ENCODE data around the gene ALLC. TPM values are rescaled to one million over a fixed set of nuclear protein-coding genes. Genes with fewer than 3 reads are reported as not detected.

Gene ALLC
- total and polyA plus RNA-seq, 7 donors = not detected

GRCh38 chr2:3670376-3670775 is 12.4 kb downstream of the ALLC start:
- no peak overlapping the region for H3K4me3 ChIP-seq
- no peak for ATAC-seq
- H3K27me3 ChIP-seq (ENCODE audit: insufficient read depth in 3 of 3, low read length in 2 of 3) = peaks cover 0 to 2% (median 0%) of the 10 kb centered on the region in 3 donors
- DNase-seq = no peak
- no peaks in the 10 kb centered on the region for H3K9me3 ChIP-seq
- TF ChIP-seq CTCF (IDR thresholded peaks at IDR 0.05) = no peak
- H3K4me1 ChIP-seq = no peaks in the 10 kb centered on the region
- 89 to 91% (median 90%) methylated on average over 13 to 15 of the region's 15 CpGs for WGBS, 3 donors
- H3K36me3 ChIP-seq (ENCODE audit: insufficient read depth in 1 of 2, low read depth in 1 of 2) = no peaks in the 10 kb centered on the region
- no peak overlapping the region for H3K27ac ChIP-seq
- intact Hi-C loops (cut with DNase I) = no loop called here

GRCh38 chr2:3670941-3671340 is 12.9 kb downstream of the ALLC start:
- ATAC-seq (no peak), DNase-seq (no peak)
- WGBS, 3 donors = 79 to 86% (median 83%) methylated on average over 11 of the region's 11 CpGs
- TF ChIP-seq CTCF (IDR thresholded peaks at IDR 0.05) = no peak
- Histone ChIP-seq H3K27ac (no peak overlapping the region), H3K4me1 (no peaks in the 10 kb centered on the region), H3K27me3 (ENCODE audit: insufficient read depth in 3 of 3, low read length in 2 of 3) (peaks cover 0 to 2% (median 0%) of the 10 kb centered on the region in 3 donors), H3K36me3 (ENCODE audit: insufficient read depth in 1 of 2, low read depth in 1 of 2) (no peaks in the 10 kb centered on the region), H3K9me3 (no peaks in the 10 kb centered on the region), H3K4me3 (no peak overlapping the region)
- intact Hi-C loops (cut with DNase I) = no loop called here

- intact Hi-C loops (cut with DNase I) = no loop called here
- Histone ChIP-seq H3K27me3 (ENCODE audit: insufficient read depth in 3 of 3, low read length in 2 of 3) (peaks cover 0 to 2% (median 0%) of the 10 kb centered on the region in 3 donors), H3K4me1 (no peaks in the 10 kb centered on the region), H3K4me3 (no peak overlapping the region), H3K36me3 (ENCODE audit: insufficient read depth in 1 of 2, low read depth in 1 of 2) (no peaks in the 10 kb centered on the region), H3K9me3 (no peaks in the 10 kb centered on the region), H3K27ac (no peak overlapping the region)
- TF ChIP-seq CTCF (IDR thresholded peaks at IDR 0.05) = no peak
- no peak for DNase-seq
- WGBS, 3 donors = 55 to 77% (median 60%) methylated on average over 9 of the region's 9 CpGs
- no peak for ATAC-seq
Measured at GRCh38 chr2:3672861-3673678, 15.1 kb downstream of the ALLC start.

- DNase-seq (no peak), ATAC-seq (no peak)
- no peak overlapping the region for H3K4me3 ChIP-seq
- intact Hi-C loops (cut with DNase I) = no loop called here
- H3K9me3 ChIP-seq = no peaks in the 10 kb centered on the region
- H3K27ac ChIP-seq = no peak overlapping the region
- no peaks in the 10 kb centered on the region for H3K4me1 ChIP-seq
- H3K36me3 ChIP-seq (ENCODE audit: insufficient read depth in 1 of 2, low read depth in 1 of 2) = no peaks in the 10 kb centered on the region
- WGBS, 3 donors = 83 to 86% (median 84%) methylated on average over 9 of the region's 9 CpGs
- no peak for TF ChIP-seq CTCF (IDR thresholded peaks at IDR 0.05)
- peaks cover 0 to 2% (median 0%) of the 10 kb centered on the region in 3 donors for H3K27me3 ChIP-seq (ENCODE audit: insufficient read depth in 3 of 3, low read length in 2 of 3)
Measured at GRCh38 chr2:3674066-3674845, 16.3 kb downstream of the ALLC start.

All from psoas muscle (tissue), 8 donors.